Loucy (cell line): ENCODE data around the gene MYOZ3.

Experiments
- EZH2phosphoT487 ChIP-seq: fragments of 200-600 bp; IDR thresholded peaks from 2 replicates; pipeline ENCODE4 v1.6.1; 2018; ENCODE audit warnings: antibody characterized with exemption, mild to moderate bottlenecking, moderate library complexity, borderline replicate concordance
- TF ChIP-seq, protein P1 (sequence below): fragments of 200-600 bp; sonication (generic); conservative IDR thresholded peaks from 2 replicates; pipeline ENCODE4 v1.5.1; 2014; ENCODE audit warnings: mild to moderate bottlenecking, antibody characterized with exemption, low read length

DNA sequence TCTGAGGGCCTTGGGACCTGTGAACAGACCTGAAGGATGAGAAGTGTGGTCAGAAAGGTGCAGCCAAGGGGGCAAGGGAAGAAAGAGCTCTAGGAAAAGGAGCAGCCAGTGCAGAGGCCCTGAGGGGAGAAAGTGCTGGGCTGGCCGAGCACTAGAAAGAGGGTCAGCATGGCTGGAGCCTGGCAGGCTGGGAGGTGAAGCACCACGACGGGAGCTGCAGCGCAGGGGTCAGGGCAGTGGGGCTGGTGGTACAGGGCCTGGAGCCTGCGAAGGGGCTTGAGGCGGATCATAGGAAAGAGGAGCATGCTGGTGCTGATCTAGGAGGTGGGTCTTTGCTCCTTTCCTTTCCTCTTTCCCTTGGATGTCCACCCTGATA, 29.7 kb upstream of the MYOZ3 start:
- TF ChIP-seq, protein P1, sequence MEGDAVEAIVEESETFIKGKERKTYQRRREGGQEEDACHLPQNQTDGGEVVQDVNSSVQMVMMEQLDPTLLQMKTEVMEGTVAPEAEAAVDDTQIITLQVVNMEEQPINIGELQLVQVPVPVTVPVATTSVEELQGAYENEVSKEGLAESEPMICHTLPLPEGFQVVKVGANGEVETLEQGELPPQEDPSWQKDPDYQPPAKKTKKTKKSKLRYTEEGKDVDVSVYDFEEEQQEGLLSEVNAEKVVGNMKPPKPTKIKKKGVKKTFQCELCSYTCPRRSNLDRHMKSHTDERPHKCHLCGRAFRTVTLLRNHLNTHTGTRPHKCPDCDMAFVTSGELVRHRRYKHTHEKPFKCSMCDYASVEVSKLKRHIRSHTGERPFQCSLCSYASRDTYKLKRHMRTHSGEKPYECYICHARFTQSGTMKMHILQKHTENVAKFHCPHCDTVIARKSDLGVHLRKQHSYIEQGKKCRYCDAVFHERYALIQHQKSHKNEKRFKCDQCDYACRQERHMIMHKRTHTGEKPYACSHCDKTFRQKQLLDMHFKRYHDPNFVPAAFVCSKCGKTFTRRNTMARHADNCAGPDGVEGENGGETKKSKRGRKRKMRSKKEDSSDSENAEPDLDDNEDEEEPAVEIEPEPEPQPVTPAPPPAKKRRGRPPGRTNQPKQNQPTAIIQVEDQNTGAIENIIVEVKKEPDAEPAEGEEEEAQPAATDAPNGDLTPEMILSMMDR: no peak
- TF ChIP-seq EZH2phosphoT487: no peak
